Upper lobe of left lung (tissue), 6 donors: ENCODE results near the gene GRID1. TPM values are rescaled to one million over a fixed set of nuclear protein-coding genes. Genes with fewer than 3 reads are reported as not detected.

ENCODE experiments used
- ATAC-seq, 2 donors: fragments of 200-7000 bp; cut with Tn5 transposase; one replicate each; pipeline ENCODE4 v1.9.1; 2022; ENCODE audit warnings: mild to moderate bottlenecking in 2 of 2, moderate library complexity in 2 of 2; ENCODE audit not compliant: low FRiP score in 2 of 2
- DNase-seq, 2 donors: peaks; one replicate each; pipeline ENCODE4 v3.0.0-alpha.2; 2019 to 2020
- H3K27ac ChIP-seq, 4 donors: fragments of 200-600 bp; sonication (generic); one replicate each; pipeline ENCODE4 v1.5.1; 2016 to 2019
- H3K27me3 ChIP-seq, 4 donors: fragments of 200-600 bp; sonication (generic); one replicate each; pipeline ENCODE4 v1.5.1; 2017 to 2019
- H3K36me3 ChIP-seq, 4 donors: fragments of 200-600 bp; sonication (generic); one replicate each; pipeline ENCODE4 v1.5.1; 2016 to 2019
- H3K4me1 ChIP-seq, 4 donors: fragments of 200-600 bp; sonication (generic); one replicate each; pipeline ENCODE4 v1.5.1; 2018 to 2019
- H3K4me3 ChIP-seq, 4 donors: fragments of 200-600 bp; sonication (generic); one replicate each; pipeline ENCODE4 v1.5.1; 2017 to 2019; ENCODE audit warnings: mild to moderate bottlenecking in 2 of 4, moderate library complexity in 1 of 4
- H3K9me3 ChIP-seq, 4 donors: fragments of 200-600 bp; sonication (generic); one replicate each; pipeline ENCODE4 v1.5.1; 2018 to 2019
- CTCF ChIP-seq, 6 experiments: fragments of 450-650 bp in 4 of 6; fragments of 200-600 bp in 2 of 6; sonication (generic) in 2 of 6; IDR thresholded peaks; one replicate each; pipeline ENCODE4 v1.5.1; 2016 to 2019; ENCODE audit warnings: antibody characterized with exemption in 6 of 6
- EP300 ChIP-seq, 4 donors: sonication (generic); formaldehyde crosslinking; IDR thresholded peaks; one replicate each; pipeline ENCODE4 v1.5.1; 2017; ENCODE audit warnings: antibody characterized with exemption in 4 of 4, control low read depth in 2 of 4
- POLR2A ChIP-seq, 4 donors: fragments of 450-650 bp; IDR thresholded peaks; one replicate each; pipeline ENCODE4 v1.5.1; 2016 to 2017; ENCODE audit warnings: antibody characterized with exemption in 4 of 4, mild to moderate bottlenecking in 2 of 4
- POLR2AphosphoS5 ChIP-seq, 2 donors: sonication (generic); formaldehyde crosslinking; IDR thresholded peaks; one replicate each; pipeline ENCODE4 v1.5.1; 2017; ENCODE audit warnings: antibody characterized with exemption in 2 of 2
- WGBS, 2 donors: methylation state at CpG; one replicate each; pipeline ENCODE4 v1.1.5; 2017 to 2018; 5-methylcytosine and 5-hydroxymethylcytosine counted together
- total RNA-seq, 6 donors: library from RNA; depleted of rRNA in 4 of 6; stranded (reverse); fragments of >200 nt in 4 of 6; gene quantifications; one replicate each; pipeline versions ENCODE4 v1.1.0 to v1.2.1, GENCODE V29; 2016 to 2021
- donor health status: DM: no; HTN: no; CAD: no; lungs with moderate emphysema.
- donor health status: DM: no; HTN: yes; CAD: no; lungs with severe emphysema.

Gene GRID1
- total RNA-seq, 6 donors from 2014 or later: 1.5 to 5.2 (median 3.2) TPM

GRCh38 chr10:85679710-85680109, 686.9 kb downstream of the GRID1 start:
- Histone ChIP-seq H3K4me3 (no peak overlapping the region), H3K4me1 (no peaks in the 10 kb centered on the region), H3K9me3 (no peaks in the 10 kb centered on the region), H3K36me3 (no peaks in the 10 kb centered on the region), H3K27me3 (no peaks in the 10 kb centered on the region), H3K27ac (no peak overlapping the region)
- TF ChIP-seq POLR2A (IDR thresholded peaks at IDR 0.05): no peak
- no peak for TF ChIP-seq EP300 (IDR thresholded peaks at IDR 0.05)
- TF ChIP-seq POLR2AphosphoS5 (IDR thresholded peaks at IDR 0.05): no peak
- no peak for TF ChIP-seq CTCF (IDR thresholded peaks at IDR 0.05)
- WGBS, 2 donors: 82 to 90% methylated on average over 4 of the region's 4 CpGs
- ATAC-seq: no peak
- no peak for DNase-seq

GRCh38 chr10:85679061-85679460, 687.5 kb downstream of the GRID1 start:
- DNase-seq: no peak
- no peaks in the 10 kb centered on the region for H3K36me3 ChIP-seq
- 73 to 92% methylated on average over 2 of the region's 2 CpGs for WGBS, 2 donors
- H3K27me3 ChIP-seq: no peaks in the 10 kb centered on the region
- no peak for ATAC-seq
- H3K9me3 ChIP-seq: no peaks in the 10 kb centered on the region
- no peak overlapping the region for H3K27ac ChIP-seq
- no peak overlapping the region for H3K4me3 ChIP-seq
- no peak for TF ChIP-seq EP300 (IDR thresholded peaks at IDR 0.05)
- TF ChIP-seq CTCF (IDR thresholded peaks at IDR 0.05): no peak
- TF ChIP-seq POLR2AphosphoS5 (IDR thresholded peaks at IDR 0.05): no peak
- TF ChIP-seq POLR2A (IDR thresholded peaks at IDR 0.05): no peak
- no peaks in the 10 kb centered on the region for H3K4me1 ChIP-seq

GRCh38 chr10:85674851-85675250, 691.7 kb downstream of the GRID1 start:
- WGBS, 2 donors: 48 to 54% methylated on average over 4 of the region's 4 CpGs
- Histone ChIP-seq H3K27ac (no peak overlapping the region), H3K4me3 (no peak overlapping the region), H3K27me3 (no peaks in the 10 kb centered on the region), H3K9me3 (peaks cover 0 to 14% (median 6%) of the 10 kb centered on the region in 4 donors), H3K4me1 (no peaks in the 10 kb centered on the region), H3K36me3 (no peaks in the 10 kb centered on the region)
- TF ChIP-seq POLR2AphosphoS5 (IDR thresholded peaks at IDR 0.05) (no peak), EP300 (IDR thresholded peaks at IDR 0.05) (no peak), POLR2A (IDR thresholded peaks at IDR 0.05) (no peak), CTCF (IDR thresholded peaks at IDR 0.05) (no peak)
- DNase-seq (no peak), ATAC-seq (no peak)

- Histone ChIP-seq H3K9me3 (peaks cover 0 to 14% (median 6%) of the 10 kb centered on the region in 4 donors), H3K27ac (no peak overlapping the region), H3K4me3 (no peak overlapping the region), H3K4me1 (no peaks in the 10 kb centered on the region), H3K36me3 (no peaks in the 10 kb centered on the region), H3K27me3 (no peaks in the 10 kb centered on the region)
- ATAC-seq: no peak
- DNase-seq: no peak
- TF ChIP-seq POLR2A (IDR thresholded peaks at IDR 0.05): no peak
- TF ChIP-seq EP300 (IDR thresholded peaks at IDR 0.05): no peak
- no peak for TF ChIP-seq POLR2AphosphoS5 (IDR thresholded peaks at IDR 0.05)
- 74 to 83% methylated on average over 1 of the region's 1 CpG for WGBS, 2 donors
These were observed 693.3 kb downstream of the GRID1 start for GRCh38 chr10:85673270-85673669.

- Histone ChIP-seq H3K27ac (no peak overlapping the region), H3K9me3 (peaks cover 0 to 14% (median 6%) of the 10 kb centered on the region in 4 donors), H3K4me3 (no peak overlapping the region), H3K4me1 (no peaks in the 10 kb centered on the region), H3K36me3 (no peaks in the 10 kb centered on the region), H3K27me3 (no peaks in the 10 kb centered on the region)
- WGBS, 2 donors: 88 to 93% methylated on average over 1 of the region's 1 CpG
- TF ChIP-seq CTCF (IDR thresholded peaks at IDR 0.05) (no peak), POLR2A (IDR thresholded peaks at IDR 0.05) (no peak), POLR2AphosphoS5 (IDR thresholded peaks at IDR 0.05) (no peak), EP300 (IDR thresholded peaks at IDR 0.05) (no peak)
- ATAC-seq (no peak), DNase-seq (no peak)
These were observed 695.1 kb downstream of the GRID1 start for GRCh38 chr10:85671530-85671929.
